ENCODE data around the gene ECE1. TPM values are rescaled to one million over a fixed set of nuclear protein-coding genes. Genes with fewer than 3 reads are reported as not detected.

The ECE1 gene
- total and polyA plus RNA-seq, 2 of the 8 experiments (the other 6 are each of a cell fraction or from before 2014, with no cell fraction given): 21.4 to 36.8 TPM

DNA sequence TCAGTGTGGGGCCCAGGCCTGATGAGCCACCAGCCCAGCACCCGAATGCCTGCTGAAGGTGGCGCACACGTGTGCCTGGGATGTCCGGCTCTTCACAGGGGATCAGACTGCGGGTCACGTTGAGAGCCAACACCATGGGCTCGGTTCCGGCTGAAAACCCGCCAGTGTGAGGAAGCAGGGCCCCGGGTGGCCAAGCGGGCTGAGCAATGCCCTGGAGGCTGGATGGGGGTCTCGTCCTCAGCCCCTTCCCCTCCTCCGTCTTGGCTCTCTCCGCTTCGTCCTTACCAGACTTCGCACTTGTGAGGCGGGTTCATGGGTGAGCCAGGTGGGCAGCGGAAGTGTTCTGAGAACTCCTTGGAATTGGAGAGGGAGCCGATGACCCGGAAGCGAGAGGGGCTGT lies 70.6 kb downstream of the ECE1 start:
- peaks cover 0 to 5% (median 5%) of the 10 kb centered on the region in 4 experiments; a peak in 5 of 7 replicates for H3K4me1 ChIP-seq (replicated peaks in 1 of 4; ENCODE audit: control insufficient read depth in 3 of 4, insufficient read depth in 4 of 4, low read length in 3 of 4)
- H2BK120ac ChIP-seq (replicated peaks; ENCODE audit: low read depth, low read length): no peak overlapping the region
- peaks cover 2 to 10% (median 5%) of the 10 kb centered on the region in 4 experiments; a peak in 3 of 8 replicates for H3K36me3 ChIP-seq (ENCODE audit: control insufficient read depth in 2 of 4, insufficient read depth in 4 of 4, low read length in 3 of 4)
- ChIA-PET POLR2A (ENCODE audit: partially characterized antibody) (no interaction called here), CTCF (ENCODE audit: partially characterized antibody) (interaction anchor here (1.2 to 11.3 kb wide), 6 partner anchors 10 to 148 kb away, joined by 4 to 165 read pairs (median 37); no protein-coding TSS in a partner anchor)
- H4K8ac ChIP-seq (ENCODE audit: extremely low read depth, insufficient read depth, low read length): no peak overlapping the region
- H4K91ac ChIP-seq (replicated peaks; ENCODE audit: insufficient read length, low read length): no peak overlapping the region
- DNase-seq (ENCODE audit: low read depth in 1 of 2, low spot score in 2 of 2): no peak
- H4K20me1 ChIP-seq (replicated peaks in 1 of 2; ENCODE audit: control insufficient read depth in 1 of 2, insufficient read depth in 2 of 2, low read length in 2 of 2): peaks cover 0 to 5% of the 10 kb centered on the region in 2 experiments
- no peak overlapping the region for H2BK20ac ChIP-seq (ENCODE audit: low read length)
- H3K56ac ChIP-seq (replicated peaks; ENCODE audit: insufficient read length, low read depth, low read length): no peak overlapping the region
- no peak overlapping the region for H2BK12ac ChIP-seq (ENCODE audit: low read depth, low read length)
- H3K14ac ChIP-seq (ENCODE audit: insufficient read length): no peak overlapping the region
- no peaks in the 10 kb centered on the region for H3K27me3 ChIP-seq (replicated peaks in 1 of 4; ENCODE audit: control insufficient read depth in 3 of 4, extremely low read depth in 1 of 4, insufficient read depth in 3 of 4, low read length in 3 of 4)
- TF ChIP-seq BCL11A (IDR thresholded peaks at IDR 0.05; ENCODE audit: low read depth in 2 of 2, low read length in 2 of 2) (no peak), KDM1A (IDR thresholded peaks at IDR 0.05; ENCODE audit: borderline replicate concordance, low read length) (no peak), JUN (IDR thresholded peaks at IDR 0.05; ENCODE audit: low read depth, low read length) (no peak), RAD21 (IDR thresholded peaks at IDR 0.05 in 1 of 2, conservative IDR thresholded peaks at IDR 0.05 in 1 of 2; ENCODE audit: low read depth in 2 of 2, low read length in 2 of 2) (no peak), GABPA (IDR thresholded peaks at IDR 0.05; ENCODE audit: borderline replicate concordance, insufficient read depth, low read length) (no peak), KDM5A (IDR thresholded peaks at IDR 0.05; ENCODE audit: low read length) (no peak), ATF3 (IDR thresholded peaks at IDR 0.05; ENCODE audit: insufficient read depth, low read depth, low read length) (no peak), RFX5 (IDR thresholded peaks at IDR 0.05; ENCODE audit: borderline replicate concordance, low read depth, low read length) (no peak), CEBPB (IDR thresholded peaks at IDR 0.05; ENCODE audit: low read depth, low read length) (no peak), CHD1 (IDR thresholded peaks at IDR 0.05; ENCODE audit: low read depth, low read length) (no peak), RBBP5 (IDR thresholded peaks at IDR 0.05; ENCODE audit: borderline replicate concordance, low read depth, low read length) (no peak)
- TF ChIP-seq, protein P1, sequence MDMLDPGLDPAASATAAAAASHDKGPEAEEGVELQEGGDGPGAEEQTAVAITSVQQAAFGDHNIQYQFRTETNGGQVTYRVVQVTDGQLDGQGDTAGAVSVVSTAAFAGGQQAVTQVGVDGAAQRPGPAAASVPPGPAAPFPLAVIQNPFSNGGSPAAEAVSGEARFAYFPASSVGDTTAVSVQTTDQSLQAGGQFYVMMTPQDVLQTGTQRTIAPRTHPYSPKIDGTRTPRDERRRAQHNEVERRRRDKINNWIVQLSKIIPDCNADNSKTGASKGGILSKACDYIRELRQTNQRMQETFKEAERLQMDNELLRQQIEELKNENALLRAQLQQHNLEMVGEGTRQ (IDR thresholded peaks at IDR 0.05; ENCODE audit: low read length): no peak
- H3K23me2 ChIP-seq (ENCODE audit: low read depth, low read length): no peaks in the 10 kb centered on the region
- no peak overlapping the region for H3K4ac ChIP-seq (replicated peaks; ENCODE audit: insufficient read length, low read depth, low read length)
- H3K79me1 ChIP-seq (ENCODE audit: low read depth, low read length): no peaks in the 10 kb centered on the region
- no peak overlapping the region for H3K4me2 ChIP-seq (ENCODE audit: insufficient read depth in 1 of 2, low read depth in 2 of 2, low read length in 2 of 2)
- H3K9me3 ChIP-seq (ENCODE audit: insufficient read depth in 2 of 2, low read depth in 1 of 2, low read length in 1 of 2): no peaks in the 10 kb centered on the region
- H3K18ac ChIP-seq (ENCODE audit: extremely low read depth, low read length): no peak overlapping the region
- no peak overlapping the region for H2AFZ ChIP-seq (ENCODE audit: low read length)
- WGBS, 2 experiments (ENCODE audit: extremely low coverage in 1 of 2, insufficient coverage in 1 of 2, insufficient read length in 1 of 2, insufficient replicate concordance in 2 of 2, low coverage in 1 of 2, low lambda C conversion rate in 2 of 2, missing lambda C conversion rate in 1 of 2): 92% methylated on average over 21 of the region's 21 CpGs; no CpG with 5 or more reads in 1 of the 2 experiments
- no peak overlapping the region for H2AK5ac ChIP-seq (ENCODE audit: low read depth, low read length)
- no peak overlapping the region for H2BK15ac ChIP-seq (ENCODE audit: low read length)
- no peak overlapping the region for H3K9ac ChIP-seq (replicated peaks in 1 of 4; ENCODE audit: extremely low read depth in 1 of 4, low read depth in 3 of 4, low read length in 3 of 4)
- no peak overlapping the region for H4K5ac ChIP-seq (ENCODE audit: insufficient read length, low read depth, low read length)
- H3K4me3 ChIP-seq (ENCODE audit: extremely low read depth in 1 of 4, insufficient read depth in 2 of 4, low read depth in 3 of 4, low read length in 4 of 4): no peak overlapping the region
- FAIRE-seq: no peak
- H2BK5ac ChIP-seq (ENCODE audit: low read depth, low read length): no peak overlapping the region
- H3K23ac ChIP-seq (ENCODE audit: insufficient read length): no peak overlapping the region
- no peak overlapping the region for H3K27ac ChIP-seq (ENCODE audit: low read depth, low read length)
- H3K79me2 ChIP-seq (ENCODE audit: control insufficient read depth in 1 of 2, insufficient read depth in 2 of 2, low read length in 2 of 2): no peaks in the 10 kb centered on the region
